ENCODE results near the gene PDE10A.
"Not testable (repeated sequence)": the region's sequence is repeated elsewhere in the genome, so short reads cannot be mapped to it uniquely, and the experiment has no call there.

PDE10A gene

GRCh38 chr6:165469483-165469882, 193.6 kb downstream of the PDE10A start:
- Histone ChIP-seq H3K4me1 (ENCODE audit: insufficient read depth, low read length, severe bottlenecking) (no peaks in the 10 kb centered on the region), H2AFZ (ENCODE audit: low read length) (no peak overlapping the region), H3K9ac (ENCODE audit: low read length) (no peak overlapping the region), H3K27ac (ENCODE audit: low read depth, low read length, poor library complexity, severe bottlenecking) (no peak overlapping the region), H3K4me2 (ENCODE audit: low read length) (no peak overlapping the region), H3F3A (ENCODE audit: insufficient read depth, low read length) (no peaks in the 10 kb centered on the region), H3K4me3 (ENCODE audit: low read depth, low read length, poor library complexity, severe bottlenecking) (no peak overlapping the region), H4K20me1 (ENCODE audit: insufficient read depth, low read length) (no peaks in the 10 kb centered on the region), H3K79me2 (ENCODE audit: insufficient read depth, low read length) (no peaks in the 10 kb centered on the region), H3K9me3 (ENCODE audit: low read length) (no peaks in the 10 kb centered on the region), H3K27me3 (ENCODE audit: insufficient read depth, low read length) (no peaks in the 10 kb centered on the region), H3K36me3 (ENCODE audit: insufficient read depth, low read length) (no peaks in the 10 kb centered on the region), H3K9me2 (ENCODE audit: low read depth, low read length) (no peaks in the 10 kb centered on the region)
- TF ChIP-seq CTCF (IDR thresholded peaks at IDR 0.05; ENCODE audit: low read length): no peak
- no peak for TF ChIP-seq EZH2 (IDR thresholded peaks at IDR 0.05; ENCODE audit: borderline replicate concordance, low read length)

- no peak for TF ChIP-seq CTCF (IDR thresholded peaks at IDR 0.05; ENCODE audit: low read length)
- no peak for TF ChIP-seq EZH2 (IDR thresholded peaks at IDR 0.05; ENCODE audit: borderline replicate concordance, low read length)
- Histone ChIP-seq H3K79me2 (ENCODE audit: insufficient read depth, low read length) (no peaks in the 10 kb centered on the region), H3K9ac (ENCODE audit: low read length) (no peak overlapping the region), H3K4me1 (ENCODE audit: insufficient read depth, low read length, severe bottlenecking) (no peaks in the 10 kb centered on the region), H3K9me3 (ENCODE audit: low read length) (no peaks in the 10 kb centered on the region), H4K20me1 (ENCODE audit: insufficient read depth, low read length) (no peaks in the 10 kb centered on the region), H2AFZ (ENCODE audit: low read length) (no peak overlapping the region), H3K27ac (ENCODE audit: low read depth, low read length, poor library complexity, severe bottlenecking) (no peak overlapping the region), H3K4me3 (ENCODE audit: low read depth, low read length, poor library complexity, severe bottlenecking) (no peak overlapping the region), H3K9me2 (ENCODE audit: low read depth, low read length) (no peaks in the 10 kb centered on the region), H3K36me3 (ENCODE audit: insufficient read depth, low read length) (no peaks in the 10 kb centered on the region), H3K27me3 (ENCODE audit: insufficient read depth, low read length) (no peaks in the 10 kb centered on the region), H3K4me2 (ENCODE audit: low read length) (no peak overlapping the region), H3F3A (ENCODE audit: insufficient read depth, low read length) (no peaks in the 10 kb centered on the region)
These were observed 194.5 kb downstream of the PDE10A start for GRCh38 chr6:165468340-165469235.

GRCh38 chr6:165463499-165463898, 199.5 kb downstream of the PDE10A start:
- H3K4me1 ChIP-seq (ENCODE audit: insufficient read depth, low read length, severe bottlenecking); H3K36me3 ChIP-seq (ENCODE audit: insufficient read depth, low read length); H3K9me2 ChIP-seq (ENCODE audit: low read depth, low read length); H3K27me3 ChIP-seq (ENCODE audit: insufficient read depth, low read length); H3K4me2 ChIP-seq (ENCODE audit: low read length); H3K9me3 ChIP-seq (ENCODE audit: low read length); H3K4me3 ChIP-seq (ENCODE audit: low read depth, low read length, poor library complexity, severe bottlenecking); H3K9ac ChIP-seq (ENCODE audit: low read length); H2AFZ ChIP-seq (ENCODE audit: low read length); H3F3A ChIP-seq (ENCODE audit: insufficient read depth, low read length); H3K27ac ChIP-seq (ENCODE audit: low read depth, low read length, poor library complexity, severe bottlenecking); H3K79me2 ChIP-seq (ENCODE audit: insufficient read depth, low read length); H4K20me1 ChIP-seq (ENCODE audit: insufficient read depth, low read length): not testable (repeated sequence)

DNA sequence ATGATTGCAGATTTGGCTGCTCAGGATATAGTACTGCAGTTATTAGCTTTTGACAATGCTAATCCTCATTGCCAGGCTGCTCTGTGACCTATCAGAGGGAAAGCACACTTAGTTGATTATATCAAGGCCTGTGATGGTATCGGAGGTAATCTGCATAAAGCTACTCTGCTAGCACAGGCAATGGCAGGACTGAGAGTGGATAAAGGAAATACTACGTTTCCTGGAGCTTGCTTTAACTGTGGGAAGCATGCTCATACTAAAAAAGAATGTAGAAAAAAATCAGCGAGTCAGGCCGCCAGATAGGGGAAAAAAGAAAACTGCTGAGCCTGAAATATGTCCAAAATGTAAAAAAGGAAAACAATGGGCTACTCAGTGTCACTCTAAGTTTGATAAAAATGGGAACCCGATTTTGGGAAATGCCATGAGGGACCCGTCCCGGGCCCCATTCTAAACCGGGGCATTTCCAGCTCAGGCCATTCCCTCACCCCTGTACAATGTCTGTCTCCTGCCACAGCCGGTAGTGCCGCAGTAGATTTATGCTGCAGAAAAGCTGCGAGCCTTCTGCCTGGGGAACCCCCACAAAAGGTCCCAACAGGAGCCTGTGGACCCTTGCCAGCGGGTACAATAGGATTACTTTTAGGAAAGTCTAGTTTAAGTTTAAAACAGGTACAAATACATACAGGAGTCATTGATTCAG, 203.3 kb downstream of the PDE10A start:
- H3K27ac ChIP-seq (ENCODE audit: low read depth, low read length, poor library complexity, severe bottlenecking); H3F3A ChIP-seq (ENCODE audit: insufficient read depth, low read length); H3K4me3 ChIP-seq (ENCODE audit: low read depth, low read length, poor library complexity, severe bottlenecking); H3K9ac ChIP-seq (ENCODE audit: low read length); H3K9me3 ChIP-seq (ENCODE audit: low read length); H3K4me2 ChIP-seq (ENCODE audit: low read length); H3K9me2 ChIP-seq (ENCODE audit: low read depth, low read length); H4K20me1 ChIP-seq (ENCODE audit: insufficient read depth, low read length); H3K4me1 ChIP-seq (ENCODE audit: insufficient read depth, low read length, severe bottlenecking); H3K27me3 ChIP-seq (ENCODE audit: insufficient read depth, low read length); H2AFZ ChIP-seq (ENCODE audit: low read length); H3K36me3 ChIP-seq (ENCODE audit: insufficient read depth, low read length); H3K79me2 ChIP-seq (ENCODE audit: insufficient read depth, low read length): not testable (repeated sequence)

All from OCI-LY1 (cell line).